OCI-LY1 (cell line): ENCODE measurements around the gene CPVL.

Experiments used
- H2AFZ ChIP-seq: fragments of 200-600 bp; sonication (generic), shearing (Covaris generic); 2 replicates; pipeline ENCODE4 v1.6.0; 2014; ENCODE audit warnings: antibody characterized with exemption, mild to moderate bottlenecking, low read length
- H3F3A ChIP-seq: fragments of 200-600 bp; sonication (generic), shearing (Covaris generic); 2 replicates; pipeline ENCODE4 v1.6.0; 2014; ENCODE audit warnings: mild to moderate bottlenecking, antibody characterized with exemption, low read length, moderate library complexity; ENCODE audit not compliant: insufficient read depth
- H3K27ac ChIP-seq: fragments of 200-600 bp; sonication (generic); 2 replicates; pipeline ENCODE4 v1.5.1; 2014; ENCODE audit warnings: low read length, mixed run types, mild to moderate bottlenecking, low read depth; ENCODE audit not compliant: poor library complexity, severe bottlenecking
- H3K27me3 ChIP-seq: fragments of 200-600 bp; sonication (generic); 2 replicates; pipeline ENCODE4 v1.6.0; 2014; ENCODE audit warnings: antibody characterized with exemption, mild to moderate bottlenecking, low read length, moderate library complexity; ENCODE audit not compliant: insufficient read depth
- H3K36me3 ChIP-seq: fragments of 200-600 bp; sonication (generic); 2 replicates; pipeline ENCODE4 v1.6.1; 2014; ENCODE audit warnings: mild to moderate bottlenecking, antibody characterized with exemption, low read length, moderate library complexity, mixed read lengths; ENCODE audit not compliant: insufficient read depth
- H3K4me1 ChIP-seq: fragments of 200-600 bp; sonication (generic); 2 replicates; pipeline ENCODE4 v1.5.1; 2014; ENCODE audit warnings: mild to moderate bottlenecking, low read length, moderate library complexity; ENCODE audit not compliant: insufficient read depth, severe bottlenecking
- H3K4me2 ChIP-seq: fragments of 200-600 bp; sonication (generic), shearing (Covaris generic); 2 replicates; pipeline ENCODE4 v1.6.1; 2014; ENCODE audit warnings: low read length
- H3K4me3 ChIP-seq: fragments of 200-600 bp; sonication (generic); 2 replicates; pipeline ENCODE4 v1.5.1; 2014; ENCODE audit warnings: low read length, low read depth, mild to moderate bottlenecking, mixed read lengths; ENCODE audit not compliant: poor library complexity, severe bottlenecking
- H3K79me2 ChIP-seq: fragments of 200-600 bp; shearing (Covaris generic); 2 replicates; pipeline ENCODE4 v1.6.1; 2016; ENCODE audit warnings: mixed run types, low read length, mixed read lengths; ENCODE audit not compliant: insufficient read depth
- H3K9ac ChIP-seq: fragments of 200-600 bp; sonication (generic), shearing (Covaris generic); 2 replicates; pipeline ENCODE4 v1.6.1; 2014; ENCODE audit warnings: mild to moderate bottlenecking, low read length, mixed read lengths
- H3K9me2 ChIP-seq: fragments of 200-600 bp; sonication (generic), shearing (Covaris generic); 2 replicates; pipeline ENCODE4 v1.6.1; 2014; ENCODE audit warnings: low read depth, mild to moderate bottlenecking, low read length, mixed read lengths
- H3K9me3 ChIP-seq: fragments of 200-600 bp; shearing (Covaris generic); 2 replicates; pipeline ENCODE4 v1.6.1; 2014; ENCODE audit warnings: low read length, mixed read lengths
- H4K20me1 ChIP-seq: fragments of 200-600 bp; sonication (generic), shearing (Covaris generic); 2 replicates; pipeline ENCODE4 v1.6.0; 2016; ENCODE audit warnings: mild to moderate bottlenecking, low read length; ENCODE audit not compliant: insufficient read depth
- CTCF ChIP-seq: fragments of 200-600 bp; sonication (generic), shearing (Covaris generic); IDR thresholded peaks from 2 replicates; pipeline ENCODE4 v1.5.1; 2017; ENCODE audit warnings: mild to moderate bottlenecking, antibody characterized with exemption, low read length, moderate library complexity, mixed read lengths
- EZH2 ChIP-seq: fragments of 200-600 bp; sonication (generic), shearing (Covaris generic); IDR thresholded peaks from 2 replicates; pipeline ENCODE4 v1.8.0; 2017; ENCODE audit warnings: borderline replicate concordance, mixed run types, mild to moderate bottlenecking, antibody characterized with exemption, low read length, moderate library complexity, mixed read lengths

The CPVL gene

GRCh38 chr7:29109899-29110298, 36.4 kb downstream of the CPVL start:
- Histone ChIP-seq H3K4me1 (no peaks in the 10 kb centered on the region), H3K79me2 (no peaks in the 10 kb centered on the region), H3K9me3 (no peaks in the 10 kb centered on the region), H3F3A (no peaks in the 10 kb centered on the region), H3K4me2 (no peak overlapping the region), H3K27ac (no peak overlapping the region), H3K4me3 (no peak overlapping the region), H2AFZ (no peak overlapping the region), H3K9ac (no peak overlapping the region), H3K36me3 (no peaks in the 10 kb centered on the region), H3K27me3 (0 out of 2 replicates have a peak, but pooled peaks cover 4% of the 10 kb centered on the region), H3K9me2 (no peaks in the 10 kb centered on the region), H4K20me1 (no peaks in the 10 kb centered on the region)
- no peak for TF ChIP-seq EZH2
- TF ChIP-seq CTCF = no peak

- H3K79me2 ChIP-seq = no peaks in the 10 kb centered on the region
- H3K9me2 ChIP-seq = no peaks in the 10 kb centered on the region
- H3K9ac ChIP-seq = no peak overlapping the region
- no peak overlapping the region for H3K4me3 ChIP-seq
- H3K36me3 ChIP-seq = no peaks in the 10 kb centered on the region
- TF ChIP-seq CTCF = no peak
- no peak for TF ChIP-seq EZH2
- H3F3A ChIP-seq = no peaks in the 10 kb centered on the region
- H3K9me3 ChIP-seq = no peaks in the 10 kb centered on the region
- 0 out of 2 replicates have a peak, but pooled peaks cover 4% of the 10 kb centered on the region for H3K27me3 ChIP-seq
- no peak overlapping the region for H2AFZ ChIP-seq
- H3K4me1 ChIP-seq = no peaks in the 10 kb centered on the region
- no peak overlapping the region for H3K27ac ChIP-seq
- no peaks in the 10 kb centered on the region for H4K20me1 ChIP-seq
- H3K4me2 ChIP-seq = no peak overlapping the region
These were observed 37.0 kb downstream of the CPVL start for GRCh38 chr7:29109358-29109757.

GRCh38 chr7:29107056-29107455, 39.3 kb downstream of the CPVL start:
- Histone ChIP-seq H3K27ac (no peak overlapping the region), H3K79me2 (no peaks in the 10 kb centered on the region), H3K9me3 (no peaks in the 10 kb centered on the region), H3K9me2 (no peaks in the 10 kb centered on the region), H2AFZ (no peak overlapping the region), H3K4me3 (no peak overlapping the region), H3K36me3 (no peaks in the 10 kb centered on the region), H3K27me3 (0 out of 2 replicates have a peak, but pooled peaks cover 4% of the 10 kb centered on the region), H3K4me2 (no peak overlapping the region), H3K4me1 (no peaks in the 10 kb centered on the region), H3F3A (no peaks in the 10 kb centered on the region), H3K9ac (no peak overlapping the region), H4K20me1 (no peaks in the 10 kb centered on the region)
- TF ChIP-seq EZH2 (no peak), CTCF (no peak)
